GM12891 (cell line): ENCODE data around the gene CELF2.

Experiments used
- POLR2A ChIP-seq: IDR thresholded peaks from 2 replicates; pipeline ENCODE4 v1.6.1; 2011; ENCODE audit warnings: low read depth, low read length, control low read depth
- POLR2AphosphoS5 ChIP-seq: IDR thresholded peaks from 2 replicates; pipeline ENCODE4 v1.6.1; 2011; ENCODE audit warnings: low read depth, low read length, control low read depth
- TAF1 ChIP-seq: IDR thresholded peaks from 2 replicates; pipeline ENCODE4 v1.6.1; 2011; ENCODE audit warnings: low read depth, low read length, control low read depth

- TF ChIP-seq TAF1 (no peak), POLR2A (no peak), POLR2AphosphoS5 (no peak)
These were observed 197.8 kb downstream of the CELF2 start for GRCh38 chr10:11215471-11215870.
